Lower leg skin (tissue), 4 donors: Measurements from ENCODE around the gene RAB40B. TPM values are rescaled to one million over a fixed set of nuclear protein-coding genes. Genes with fewer than 3 reads are reported as not detected.

ENCODE experiments used
- DNase-seq, 2 donors: peaks; one replicate each; pipeline ENCODE4 v3.0.0-alpha.2; 2019; ENCODE audit warnings: low spot score in 2 of 2
- H3K4me3 ChIP-seq: fragments of 200-600 bp; sonication (generic); 2 replicates; pipeline ENCODE4 v1.5.1; 2017; ENCODE audit warnings: mild to moderate bottlenecking, low read depth; ENCODE audit not compliant: poor library complexity, severe bottlenecking
- CTCF ChIP-seq, 3 donors: fragments of 450-650 bp; IDR thresholded peaks; one replicate each; pipeline ENCODE4 v1.5.1; 2016; ENCODE audit warnings: antibody characterized with exemption in 3 of 3, mild to moderate bottlenecking in 3 of 3, moderate library complexity in 2 of 3
- POLR2A ChIP-seq, 2 donors: fragments of 450-650 bp; IDR thresholded peaks; one replicate each; pipeline ENCODE4 v1.6.1; 2016 to 2017; ENCODE audit warnings: antibody characterized with exemption in 2 of 2, mild to moderate bottlenecking in 1 of 2, moderate library complexity in 1 of 2
- WGBS, 2 donors: methylation state at CpG; one replicate each; pipeline ENCODE4 v1.1.5; 2018; 5-methylcytosine and 5-hydroxymethylcytosine counted together
- intact Hi-C: fragments of 100-400 bp; cut with DNase I; formaldehyde crosslinking; loops from one replicate; pipeline ENCODE4 v1.15.0; 2023; ENCODE audit warnings: low total_unique reads
- total RNA-seq, 4 donors: library from RNA; depleted of rRNA; stranded (reverse); fragments of >200 nt; gene quantifications; one replicate each; pipeline ENCODE4 v1.1.0, GENCODE V29; 2016

RAB40B gene
- total RNA-seq, 4 donors from 2014 or later: 17.4 to 51.2 (median 27.0) TPM

- DNase-seq: no peak
- TF ChIP-seq POLR2A (IDR thresholded peaks at IDR 0.05): no peak
- 86% methylated on average over 5 of the region's 5 CpGs for WGBS, 2 donors
- H3K4me3 ChIP-seq: no peak overlapping the region
- intact Hi-C loops: no loop called here
Observed at GRCh38 chr17:82644148-82644547, 54.4 kb downstream of the RAB40B start.

- TF ChIP-seq CTCF (IDR thresholded peaks at IDR 0.05) (no peak), POLR2A (IDR thresholded peaks at IDR 0.05) (no peak)
- intact Hi-C loops: no loop called here
- H3K4me3 ChIP-seq: no peak overlapping the region
- no peak for DNase-seq
- 89 to 91% methylated on average over 14 of the region's 14 CpGs for WGBS, 2 donors
Observed at GRCh38 chr17:82642022-82642421, 56.5 kb downstream of the RAB40B start.

GRCh38 chr17:82640036-82640435, 58.5 kb downstream of the RAB40B start:
- no peak overlapping the region for H3K4me3 ChIP-seq
- WGBS, 2 donors: 87 to 92% methylated on average over 5 of the region's 5 CpGs
- intact Hi-C loops: no loop called here
- TF ChIP-seq POLR2A (IDR thresholded peaks at IDR 0.05): no peak
- TF ChIP-seq CTCF (IDR thresholded peaks at IDR 0.05): no peak
- no peak for DNase-seq

GRCh38 chr17:82639628-82640027, 58.9 kb downstream of the RAB40B start:
- 74 to 83% methylated on average over 14 of the region's 14 CpGs for WGBS, 2 donors
- TF ChIP-seq CTCF (IDR thresholded peaks at IDR 0.05) (no peak), POLR2A (IDR thresholded peaks at IDR 0.05) (no peak)
- intact Hi-C loops: no loop called here
- DNase-seq: no peak
- no peak overlapping the region for H3K4me3 ChIP-seq

GRCh38 chr17:82638183-82638773, 60.2 kb downstream of the RAB40B start:
- WGBS, 2 donors: 72 to 76% methylated on average over 5 of the region's 5 CpGs
- intact Hi-C loops: no loop called here
- no peak for TF ChIP-seq CTCF (IDR thresholded peaks at IDR 0.05)
- TF ChIP-seq POLR2A (IDR thresholded peaks at IDR 0.05): no peak
- DNase-seq: no peak
- no peak overlapping the region for H3K4me3 ChIP-seq

GRCh38 chr17:82636626-82637598, 61.6 kb downstream of the RAB40B start:
- WGBS, 2 donors: 71 to 72% methylated on average over 16 of the region's 16 CpGs
- intact Hi-C loops: no loop called here
- DNase-seq: no peak
- no peak overlapping the region for H3K4me3 ChIP-seq
- no peak for TF ChIP-seq CTCF (IDR thresholded peaks at IDR 0.05)
- no peak for TF ChIP-seq POLR2A (IDR thresholded peaks at IDR 0.05)
